Lower leg skin (tissue), 3 donors: ENCODE measurements around the gene TBC1D24.

Source experiments
- CTCF ChIP-seq, 3 donors: fragments of 450-650 bp; IDR thresholded peaks; one replicate each; pipeline ENCODE4 v1.5.1; 2016; ENCODE audit warnings: antibody characterized with exemption in 3 of 3, mild to moderate bottlenecking in 3 of 3, moderate library complexity in 2 of 3
- POLR2A ChIP-seq, 2 donors: fragments of 450-650 bp; IDR thresholded peaks; one replicate each; pipeline ENCODE4 v1.6.1; 2016 to 2017; ENCODE audit warnings: antibody characterized with exemption in 2 of 2, mild to moderate bottlenecking in 1 of 2, moderate library complexity in 1 of 2

GRCh38 chr16:2519711-2520080 is 44.8 kb downstream of the TBC1D24 start:
- no peak for TF ChIP-seq CTCF (IDR thresholded peaks at IDR 0.05)
- no peak for TF ChIP-seq POLR2A (IDR thresholded peaks at IDR 0.05)
